Activated T-cell treated with anti-CD3 and anti-CD28 coated beads for 1 hour (primary cell): ENCODE measurements around the gene ABCC2.

Experiments used
- DNase-seq: peaks from one replicate; pipeline ENCODE4 v3.0.0-alpha.2; 2020; ENCODE audit warnings: low read depth

ABCC2 gene

DNA sequence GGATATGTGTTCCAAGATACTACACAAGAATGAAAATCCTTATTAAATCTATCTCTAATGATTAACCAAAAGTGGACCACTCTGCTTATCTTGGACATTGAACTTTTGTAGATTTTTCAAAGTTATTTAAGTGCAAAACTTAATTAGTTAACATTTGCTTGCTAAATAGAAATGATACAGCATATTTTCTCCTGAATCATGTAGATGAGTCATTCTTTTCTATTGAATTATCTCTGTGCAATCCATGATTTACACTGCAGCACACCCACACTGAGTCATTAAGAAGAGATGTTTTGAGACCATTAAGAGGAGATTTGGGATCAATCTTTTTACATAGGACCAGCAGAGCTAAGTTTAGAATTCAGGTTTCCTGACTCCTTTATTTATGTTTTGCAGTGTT lies 6.6 kb upstream of the ABCC2 start:
- DNase-seq = no peak

DNA sequence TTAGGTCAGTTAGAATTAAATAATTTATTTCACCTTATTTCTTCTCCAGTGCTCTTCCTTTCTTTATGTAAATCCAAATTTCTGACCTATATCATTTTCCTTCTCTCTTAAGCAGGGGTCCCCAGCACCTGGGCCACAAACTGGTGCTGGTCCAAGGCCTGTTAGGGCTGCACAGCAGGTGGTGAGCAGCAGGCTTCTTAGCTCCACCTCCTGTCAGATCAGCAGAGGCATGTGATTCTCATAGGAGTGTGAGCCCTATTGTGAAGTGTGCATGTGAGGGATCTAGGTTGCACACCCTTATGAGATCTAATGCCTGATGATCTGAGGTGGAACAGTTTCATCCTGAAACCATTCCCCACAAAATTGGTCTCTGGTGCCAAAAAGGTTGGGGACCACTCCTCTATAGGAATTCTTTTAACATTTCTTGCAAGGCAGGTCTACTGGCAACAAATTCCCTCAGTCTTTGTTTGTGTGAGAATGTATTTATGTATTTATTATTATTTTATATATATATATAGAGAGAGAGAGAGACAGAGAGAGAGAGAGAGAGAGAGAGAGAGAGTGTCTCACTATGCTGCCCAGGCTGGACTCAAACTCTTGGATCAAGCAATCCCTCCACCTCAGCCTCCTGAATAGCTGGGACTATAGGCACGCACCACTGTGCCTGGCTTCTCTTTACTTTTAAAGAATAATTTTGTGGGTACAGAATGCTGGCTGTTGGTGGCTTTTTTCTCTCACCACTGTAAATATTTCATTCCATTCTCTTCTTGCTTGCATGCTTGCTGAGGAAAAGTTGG lies 4.3 kb upstream of the ABCC2 start:
- no peak for DNase-seq

DNA sequence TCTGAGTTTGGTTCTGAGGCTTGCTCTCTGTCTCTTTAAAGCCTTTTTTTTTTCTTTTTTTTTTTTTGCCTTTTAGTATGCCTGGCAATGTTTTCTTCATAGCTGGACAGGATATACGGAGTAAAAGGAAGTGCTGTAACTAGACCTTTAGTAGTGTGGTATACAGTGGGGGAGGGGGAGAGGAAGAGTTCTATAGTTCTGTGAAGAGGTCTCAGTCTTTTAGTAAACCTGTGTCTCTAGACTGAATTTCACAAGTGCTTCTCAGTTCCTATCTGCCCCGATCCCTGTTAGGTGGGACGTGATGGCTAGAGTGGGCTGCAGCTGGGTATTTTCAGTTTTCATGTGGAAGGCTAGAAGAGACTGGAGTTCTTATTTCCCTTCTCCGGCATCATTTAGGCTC lies 3.1 kb upstream of the ABCC2 start:
- no peak for DNase-seq

- no peak for DNase-seq
Measured at GRCh38 chr10:99781734-99782429, 558 bp upstream of the ABCC2 start.

GRCh38 chr10:99784016-99784726 lies 1.7 kb downstream of the ABCC2 start:
- DNase-seq = no peak

DNA sequence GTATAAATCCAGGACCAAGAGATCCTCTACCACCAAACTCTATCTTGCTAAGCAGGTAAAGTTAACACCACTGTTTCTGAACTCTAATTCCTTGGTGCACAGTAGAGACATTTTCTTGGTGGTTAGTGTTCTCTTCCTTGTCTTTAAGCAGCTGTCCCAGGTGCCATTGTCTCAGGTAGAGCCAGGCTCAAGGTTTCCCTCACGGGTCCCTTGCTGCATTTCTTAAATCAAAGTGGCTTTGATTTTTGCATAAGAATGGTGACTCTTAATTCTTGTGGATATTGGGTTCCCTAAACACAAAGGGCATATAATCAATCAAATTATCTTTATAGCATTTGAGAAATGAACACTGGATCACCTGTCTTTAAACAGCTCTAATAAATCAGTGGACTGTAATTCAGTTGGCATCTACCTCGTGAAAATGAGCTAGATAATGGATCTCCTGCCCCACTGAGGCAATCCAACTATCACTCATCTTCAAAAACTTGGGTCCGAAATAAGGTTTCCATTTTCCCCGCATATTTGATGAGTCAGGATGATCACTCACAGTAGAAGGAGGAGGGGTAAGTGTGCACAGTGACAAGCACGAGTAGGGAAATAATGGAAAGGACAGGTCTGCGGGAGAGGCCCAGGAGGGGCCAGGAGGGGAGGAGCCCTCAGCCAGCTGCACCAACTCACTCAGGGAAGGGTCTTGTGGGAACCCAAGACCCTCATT lies 2.4 kb downstream of the ABCC2 start:
- no peak for DNase-seq

GRCh38 chr10:99785646-99786045 lies 3.2 kb downstream of the ABCC2 start:
- no peak for DNase-seq

- no peak for DNase-seq
Measured at GRCh38 chr10:99787311-99787710, 4.9 kb downstream of the ABCC2 start.

DNA sequence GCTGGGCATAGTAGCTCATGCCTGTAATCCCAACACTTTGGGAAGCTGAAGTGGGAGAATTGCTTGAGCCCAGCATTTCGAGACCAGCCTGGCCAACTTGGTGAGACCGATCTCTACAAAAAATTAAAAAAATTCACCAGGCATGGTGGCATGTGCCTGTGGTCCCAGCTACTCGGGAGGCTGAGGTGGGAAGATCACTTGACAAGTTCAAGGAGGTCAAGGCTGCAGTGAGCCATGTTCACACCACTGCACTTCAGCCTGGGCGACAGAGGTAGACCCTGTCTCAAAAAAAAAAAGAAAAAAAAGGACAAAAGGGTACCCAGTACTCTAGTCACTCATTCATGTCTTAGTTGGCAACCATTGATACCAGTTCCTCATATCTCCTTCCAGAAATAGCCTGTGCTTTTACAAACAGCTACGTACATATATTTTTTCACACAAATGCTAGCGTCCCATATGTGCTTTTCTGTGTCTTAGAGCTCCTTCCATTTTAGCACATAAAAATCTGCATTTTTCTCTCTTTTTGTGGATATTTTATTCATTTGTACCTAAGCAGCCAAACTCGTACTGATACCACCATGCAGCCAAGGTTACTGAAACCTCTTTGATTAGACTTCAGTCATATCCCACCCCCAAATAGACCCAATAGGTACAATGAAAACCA lies 5.5 kb downstream of the ABCC2 start:
- no peak for DNase-seq

DNA sequence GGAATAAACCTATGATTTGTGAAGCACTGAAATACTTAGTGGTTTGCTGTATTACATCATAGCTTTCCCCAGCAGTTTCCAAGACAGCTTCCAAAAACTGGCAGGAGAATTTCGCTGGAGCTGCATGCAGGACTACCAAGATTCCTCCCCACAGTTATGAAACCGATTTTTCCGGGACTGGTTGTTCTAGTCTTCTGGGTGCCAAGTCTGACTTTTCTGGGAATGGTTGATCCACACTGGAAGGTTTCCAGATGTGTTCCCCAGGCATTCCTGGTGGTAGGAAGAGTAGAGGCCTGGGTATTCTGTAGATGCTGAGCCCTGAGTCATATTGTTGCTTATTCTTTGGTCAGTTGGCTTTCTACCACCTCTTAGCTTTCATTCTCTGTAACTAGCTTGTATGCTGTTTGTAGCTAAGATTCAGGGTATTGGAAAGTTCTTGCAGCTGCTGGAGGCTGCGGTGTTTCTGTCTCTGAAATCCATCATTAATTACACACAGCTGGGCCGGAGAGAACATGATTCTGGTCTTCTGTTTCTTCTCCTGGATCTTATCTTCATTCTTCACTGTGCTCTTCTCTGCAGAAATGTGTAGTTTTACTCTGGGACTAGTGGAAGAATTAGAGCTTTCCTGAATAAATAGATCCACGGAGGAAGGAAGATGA lies 6.3 kb downstream of the ABCC2 start:
- DNase-seq = no peak

DNA sequence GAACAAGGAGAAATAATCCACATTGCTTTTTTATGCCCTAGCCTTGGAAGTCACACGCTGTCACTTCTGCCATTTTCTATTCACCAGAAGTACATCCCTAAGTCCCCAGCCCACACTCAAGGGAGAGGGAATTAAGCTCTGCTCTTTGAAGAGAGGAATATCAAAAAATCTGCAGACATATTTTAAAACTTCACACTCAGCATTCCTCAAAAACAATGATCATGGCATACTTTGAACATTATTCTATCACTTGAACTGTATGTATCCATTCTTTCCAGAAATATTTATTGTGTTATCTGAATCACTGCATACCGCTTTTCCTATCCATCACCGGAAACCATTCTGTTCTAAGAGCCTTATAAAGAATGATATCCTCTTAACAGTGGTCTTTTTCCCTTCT lies 9.4 kb downstream of the ABCC2 start:
- DNase-seq = no peak

GRCh38 chr10:99793819-99794218 lies 11.4 kb downstream of the ABCC2 start:
- no peak for DNase-seq

DNA sequence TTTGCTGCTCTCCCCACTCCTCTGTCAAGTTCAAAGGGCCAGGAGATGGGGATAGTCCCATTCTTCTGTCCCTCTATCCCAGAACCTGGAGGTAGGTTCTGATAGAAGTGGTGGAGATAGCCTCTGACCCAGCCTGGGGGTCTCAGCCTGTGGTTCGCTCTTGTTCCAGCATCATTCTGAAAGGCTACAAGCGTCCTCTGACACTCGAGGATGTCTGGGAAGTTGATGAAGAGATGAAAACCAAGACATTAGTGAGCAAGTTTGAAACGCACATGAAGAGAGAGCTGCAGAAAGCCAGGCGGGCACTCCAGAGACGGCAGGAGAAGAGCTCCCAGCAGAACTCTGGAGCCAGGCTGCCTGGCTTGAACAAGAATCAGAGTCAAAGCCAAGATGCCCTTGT lies 14.5 kb downstream of the ABCC2 start:
- DNase-seq = no peak

- no peak for DNase-seq
Measured at GRCh38 chr10:99798031-99798430, 15.6 kb downstream of the ABCC2 start.

- DNase-seq = no peak
Measured at GRCh38 chr10:99798920-99799319, 16.5 kb downstream of the ABCC2 start.

DNA sequence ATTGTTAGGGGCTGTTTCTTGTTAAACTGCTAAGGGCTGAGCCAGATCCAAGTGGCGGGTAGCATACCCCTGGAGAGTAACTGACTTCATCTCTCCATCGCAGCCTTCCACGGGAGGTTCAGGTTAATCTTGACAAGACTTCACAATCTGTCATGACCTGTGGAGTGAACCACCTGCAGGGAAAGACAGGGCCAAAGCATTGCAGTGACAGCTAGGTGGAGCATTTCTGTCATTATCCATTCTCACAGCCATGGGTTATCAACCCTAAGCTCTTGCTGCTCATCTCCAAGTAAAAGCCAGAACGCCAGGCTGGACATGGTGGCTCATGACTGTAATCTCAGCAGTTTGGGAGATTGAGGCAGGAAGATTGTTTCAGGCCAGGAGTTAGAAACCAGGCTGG lies 17.2 kb downstream of the ABCC2 start:
- no peak for DNase-seq

GRCh38 chr10:99804471-99804870 lies 22.0 kb downstream of the ABCC2 start:
- DNase-seq = no peak

DNA sequence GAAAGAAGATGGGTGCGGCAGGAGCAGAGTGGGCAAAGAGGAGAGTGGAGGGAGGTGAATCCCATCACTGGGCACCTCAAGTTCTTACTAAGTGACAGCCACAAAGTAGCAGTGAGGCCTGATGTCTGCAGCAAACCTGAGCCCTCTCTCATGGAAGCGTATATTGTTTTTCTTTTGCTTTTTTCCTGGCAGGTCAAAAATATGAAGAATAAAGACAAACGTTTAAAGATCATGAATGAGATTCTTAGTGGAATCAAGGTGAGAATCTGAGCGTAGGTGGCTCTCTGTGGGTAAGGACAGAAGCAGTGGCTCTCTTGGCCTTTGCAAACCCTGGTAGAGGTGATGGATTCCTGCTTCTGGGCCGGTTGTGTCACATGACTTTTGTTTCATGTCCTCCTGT lies 22.8 kb downstream of the ABCC2 start:
- DNase-seq = no peak

GRCh38 chr10:99806091-99806490 lies 23.7 kb downstream of the ABCC2 start:
- DNase-seq = no peak

DNA sequence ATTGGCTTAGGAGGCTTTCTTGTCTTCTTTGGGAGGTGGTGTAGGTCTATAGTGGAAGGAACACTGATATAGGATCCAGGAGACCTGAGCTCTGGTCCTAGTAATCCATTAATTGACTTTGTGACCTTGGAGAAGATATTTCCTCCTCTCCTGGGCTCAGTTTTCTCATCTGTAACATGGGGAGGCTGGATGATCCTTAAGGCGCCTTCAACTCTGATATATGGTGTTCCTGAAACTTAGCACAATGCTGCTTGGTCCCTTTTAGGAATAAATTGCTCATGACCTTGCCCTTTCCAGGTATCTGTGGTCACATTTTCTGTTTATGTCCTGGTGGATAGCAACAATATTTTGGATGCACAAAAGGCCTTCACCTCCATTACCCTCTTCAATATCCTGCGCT lies 25.3 kb downstream of the ABCC2 start:
- DNase-seq = no peak

- no peak for DNase-seq
Measured at GRCh38 chr10:99808270-99808669, 25.8 kb downstream of the ABCC2 start.
